Measurements from ENCODE around the gene LRMDA. TPM values are rescaled to one million over a fixed set of nuclear protein-coding genes. Genes with fewer than 3 reads are reported as not detected.

LRMDA gene
- total and polyA plus RNA-seq, 2 of the 13 experiments (the other 11 are each of a cell fraction or from before 2014, with no cell fraction given): 13.4 to 22.0 TPM

DNA sequence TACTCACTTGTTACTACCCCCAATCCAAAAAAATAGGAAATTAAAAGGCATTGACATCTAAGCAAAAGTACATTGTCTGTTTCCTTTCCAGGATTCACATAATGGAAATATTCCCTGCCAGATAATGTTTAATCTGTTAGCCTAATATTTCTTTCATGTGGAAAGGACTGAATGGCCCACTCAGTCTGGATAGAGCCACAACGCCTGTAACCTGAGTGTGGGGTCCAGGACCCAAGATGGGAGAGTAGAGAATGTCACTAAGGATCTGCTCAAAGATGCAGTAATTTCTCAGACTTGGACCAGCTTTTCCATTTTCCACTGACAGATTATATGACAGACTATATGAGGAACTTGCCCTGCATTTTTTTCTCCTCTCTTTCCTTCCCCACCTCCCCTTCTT, 1117.3 kb downstream of the LRMDA start:
- Histone ChIP-seq H3K36me3 (replicated peaks in 1 of 2; ENCODE audit: control insufficient read depth in 1 of 2, insufficient read depth in 2 of 2, low read length in 2 of 2) (no peaks in the 10 kb centered on the region), H3K4me3 (replicated peaks in 1 of 3; ENCODE audit: insufficient read depth in 1 of 3, low read depth in 2 of 3, low read length in 3 of 3) (no peak overlapping the region), H3K79me2 (ENCODE audit: insufficient read depth, low read length) (no peaks in the 10 kb centered on the region), H3K27me3 (ENCODE audit: control insufficient read depth in 1 of 2, insufficient read depth in 2 of 2, low read length in 2 of 2) (no peaks in the 10 kb centered on the region), H3K4me2 (ENCODE audit: low read depth, low read length) (no peak overlapping the region), H4K20me1 (ENCODE audit: insufficient read depth, low read length) (no peaks in the 10 kb centered on the region), H3K27ac (ENCODE audit: extremely low read length, insufficient read depth, low read length) (no peak overlapping the region), H3K9ac (ENCODE audit: insufficient read depth, low read depth, low read length) (no peak overlapping the region), H2AFZ (ENCODE audit: low read length) (no peak overlapping the region), H3K4me1 (ENCODE audit: insufficient read depth, low read length) (no peaks in the 10 kb centered on the region), H3K9me3 (ENCODE audit: low read length) (no peaks in the 10 kb centered on the region)
- TF ChIP-seq DMAP1 (CRISPR knock-in tag; IDR thresholded peaks at IDR 0.05) (no peak), CC2D1A (CRISPR knock-in tag; IDR thresholded peaks at IDR 0.05) (no peak), ZBTB7B (CRISPR knock-in tag; IDR thresholded peaks at IDR 0.05) (no peak), SPEN (CRISPR knock-in tag; IDR thresholded peaks at IDR 0.05; ENCODE audit: low read depth) (no peak), ATM (IDR thresholded peaks at IDR 0.05; ENCODE audit: borderline replicate concordance) (no peak)
- intact Hi-C loops (cut with micrococcal nuclease; ENCODE audit: unreplicated experiment): loop anchor here (5.0 to 10.0 kb wide), 3 partner anchors 234 to 1141 kb away; no protein-coding TSS in a partner anchor
- 73% methylated on average over 1 of the region's 1 CpG for WGBS (ENCODE audit: low lambda C conversion rate)
- ChIA-PET CTCF (ENCODE audit: low intra/inter-chr PET ratio, low total read pairs) (no interaction called here), POLR2A (no interaction called here)
- no peak for DNase-seq (ENCODE audit: low spot score)
- FAIRE-seq: no peak
- no peak for ATAC-seq
- BruUV-seq (replicated peaks): no TSS peak
- in situ Hi-C loops (cut with HindIII; ENCODE audit: extremely low pct_ligation_motif_present, low pct_unique_long_range_greater_than_20kb): no loop called here

DNA sequence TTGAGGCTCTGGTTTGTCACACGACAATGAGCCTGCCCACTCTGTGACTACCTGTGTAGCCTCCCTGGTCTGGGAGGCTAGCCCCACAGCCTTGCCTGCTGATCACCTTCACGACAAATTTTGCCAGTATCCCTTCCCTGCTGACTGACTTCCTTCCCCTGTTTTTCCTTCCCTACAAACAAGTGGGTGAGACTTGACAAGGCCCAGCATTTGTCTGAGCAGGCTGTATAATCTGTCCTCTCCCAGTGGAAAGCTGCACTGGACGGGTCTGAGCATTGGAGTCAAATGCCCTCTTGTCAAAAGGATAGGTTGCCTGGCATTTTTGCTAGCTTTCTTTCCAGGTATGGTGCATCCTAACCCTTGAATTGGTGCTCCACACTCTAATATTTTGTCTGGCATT, 1117.7 kb downstream of the LRMDA start:
- Histone ChIP-seq H3K36me3 (replicated peaks in 1 of 2; ENCODE audit: control insufficient read depth in 1 of 2, insufficient read depth in 2 of 2, low read length in 2 of 2) (no peaks in the 10 kb centered on the region), H2AFZ (ENCODE audit: low read length) (no peak overlapping the region), H3K27ac (ENCODE audit: extremely low read length, insufficient read depth, low read length) (no peak overlapping the region), H3K9ac (ENCODE audit: insufficient read depth, low read depth, low read length) (no peak overlapping the region), H4K20me1 (ENCODE audit: insufficient read depth, low read length) (no peaks in the 10 kb centered on the region), H3K4me3 (replicated peaks in 1 of 3; ENCODE audit: insufficient read depth in 1 of 3, low read depth in 2 of 3, low read length in 3 of 3) (no peak overlapping the region), H3K4me2 (ENCODE audit: low read depth, low read length) (no peak overlapping the region), H3K79me2 (ENCODE audit: insufficient read depth, low read length) (no peaks in the 10 kb centered on the region), H3K9me3 (ENCODE audit: low read length) (no peaks in the 10 kb centered on the region), H3K4me1 (ENCODE audit: insufficient read depth, low read length) (no peaks in the 10 kb centered on the region), H3K27me3 (ENCODE audit: control insufficient read depth in 1 of 2, insufficient read depth in 2 of 2, low read length in 2 of 2) (no peaks in the 10 kb centered on the region)
- no peak for FAIRE-seq
- intact Hi-C loops (cut with micrococcal nuclease; ENCODE audit: unreplicated experiment): loop anchor here (5.0 to 10.0 kb wide), 3 partner anchors 234 to 1142 kb away; no protein-coding TSS in a partner anchor
- WGBS (ENCODE audit: low lambda C conversion rate): 40% methylated on average over 3 of the region's 3 CpGs
- POLR2A ChIA-PET: no interaction called here
- CTCF ChIA-PET (ENCODE audit: low intra/inter-chr PET ratio, low total read pairs): no interaction called here
- no TSS peak for BruUV-seq (replicated peaks)
- ATAC-seq: no peak
- in situ Hi-C loops (cut with HindIII; ENCODE audit: extremely low pct_ligation_motif_present, low pct_unique_long_range_greater_than_20kb): no loop called here
- no peak for DNase-seq (ENCODE audit: low spot score)
- TF ChIP-seq ARNT2 (CRISPR knock-in tag; IDR thresholded peaks at IDR 0.05; ENCODE audit: low read depth) (no peak), ZNF644 (CRISPR knock-in tag; IDR thresholded peaks at IDR 0.05; ENCODE audit: low read depth) (no peak), ZNF841 (CRISPR knock-in tag; IDR thresholded peaks at IDR 0.05; ENCODE audit: borderline replicate concordance) (no peak), ZNF253 (CRISPR knock-in tag; IDR thresholded peaks at IDR 0.05; ENCODE audit: borderline replicate concordance) (no peak), ZNF773 (CRISPR knock-in tag; IDR thresholded peaks at IDR 0.05; ENCODE audit: borderline replicate concordance) (no peak)
- TF ChIP-seq, protein P1, sequence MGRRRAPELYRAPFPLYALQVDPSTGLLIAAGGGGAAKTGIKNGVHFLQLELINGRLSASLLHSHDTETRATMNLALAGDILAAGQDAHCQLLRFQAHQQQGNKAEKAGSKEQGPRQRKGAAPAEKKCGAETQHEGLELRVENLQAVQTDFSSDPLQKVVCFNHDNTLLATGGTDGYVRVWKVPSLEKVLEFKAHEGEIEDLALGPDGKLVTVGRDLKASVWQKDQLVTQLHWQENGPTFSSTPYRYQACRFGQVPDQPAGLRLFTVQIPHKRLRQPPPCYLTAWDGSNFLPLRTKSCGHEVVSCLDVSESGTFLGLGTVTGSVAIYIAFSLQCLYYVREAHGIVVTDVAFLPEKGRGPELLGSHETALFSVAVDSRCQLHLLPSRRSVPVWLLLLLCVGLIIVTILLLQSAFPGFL (CRISPR knock-in tag; IDR thresholded peaks at IDR 0.05): no peak

Data from HepG2 (cell line).